Measurements from ENCODE around the gene ARHGAP26. TPM values are rescaled to one million over a fixed set of nuclear protein-coding genes. Genes with fewer than 3 reads are reported as not detected.
A peak's percentile ranks its signal among the peaks of the same experiment; 100 is the strongest.

Gene ARHGAP26
- total and polyA plus RNA-seq, 4 donors: 5.4 to 52.3 (median 30.4) TPM

GRCh38 chr5:142865631-142866030 lies 95.5 kb downstream of the ARHGAP26 start:
- WGBS, 2 donors: 92 to 95% methylated on average over 4 of the region's 4 CpGs
- Histone ChIP-seq H3K27me3 (ENCODE audit: control insufficient read depth in 3 of 3, insufficient read depth in 3 of 3, low read length in 2 of 3) (no peaks in the 10 kb centered on the region), H3K4me3 (no peak overlapping the region), H3K4me1 (ENCODE audit: control insufficient read depth in 5 of 5, insufficient read depth in 5 of 5, low read length in 5 of 5) (peaks cover 0 to 34% (median 8%) of the 10 kb centered on the region in 5 donors), H3K9ac (ENCODE audit: insufficient read depth in 1 of 2, low read length in 2 of 2) (no peak overlapping the region), H3K9me3 (ENCODE audit: control insufficient read depth in 4 of 4, insufficient read depth in 3 of 4, low read length in 3 of 4) (no peaks in the 10 kb centered on the region), H3K27ac (ENCODE audit: low read depth in 1 of 2, low read length in 1 of 2) (no peak overlapping the region), H3K36me3 (ENCODE audit: control insufficient read depth in 4 of 4, insufficient read depth in 4 of 4, low read length in 4 of 4) (no peaks in the 10 kb centered on the region)
- DNase-seq (no peak), ATAC-seq (ENCODE audit: insufficient read depth, low FRiP score) (no peak)
- no peak for TF ChIP-seq CTCF (IDR thresholded peaks at IDR 0.05; ENCODE audit: control extremely low read depth, extremely low read depth)

DNA sequence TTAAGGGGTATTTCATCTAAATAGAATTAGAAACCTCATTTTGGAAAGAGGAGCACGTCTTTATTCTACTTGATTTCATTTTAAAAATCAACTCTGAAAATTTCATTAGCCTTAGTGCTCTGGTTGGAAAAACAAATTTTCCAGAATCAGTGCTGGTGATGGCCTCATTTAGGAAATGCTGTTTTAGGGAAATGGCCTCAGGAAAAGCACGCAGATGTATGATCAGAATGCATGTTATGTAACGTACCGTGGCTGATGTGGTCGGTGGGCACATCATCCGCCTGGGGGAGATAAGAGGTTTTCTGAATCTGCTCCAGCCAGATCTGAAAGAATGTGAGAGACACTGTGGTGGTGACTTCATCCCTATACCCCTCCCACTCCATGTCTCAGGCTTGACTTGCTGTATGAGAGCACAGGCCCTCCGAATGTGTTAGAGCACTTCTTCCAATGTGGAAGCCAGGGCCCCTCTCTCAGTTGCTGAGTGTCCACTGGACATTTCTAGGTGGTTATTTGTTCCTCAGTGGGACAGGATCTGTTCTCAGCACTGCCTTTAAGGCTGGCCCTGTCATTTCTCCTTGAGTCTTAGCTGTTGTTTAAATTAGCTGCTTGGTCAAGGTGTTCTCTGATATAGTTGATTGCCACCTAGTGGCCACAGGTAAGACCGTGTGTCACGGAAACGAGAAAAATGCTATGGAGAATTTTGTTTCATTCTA lies 96.5 kb downstream of the ARHGAP26 start:
- Histone ChIP-seq H3K9me3 (ENCODE audit: control insufficient read depth in 4 of 4, insufficient read depth in 3 of 4, low read length in 3 of 4) (no peaks in the 10 kb centered on the region), H3K4me3 (no peak overlapping the region), H3K27me3 (ENCODE audit: control insufficient read depth in 3 of 3, insufficient read depth in 3 of 3, low read length in 2 of 3) (no peaks in the 10 kb centered on the region), H3K27ac (ENCODE audit: low read depth in 1 of 2, low read length in 1 of 2) (no peak overlapping the region), H3K36me3 (ENCODE audit: control insufficient read depth in 4 of 4, insufficient read depth in 4 of 4, low read length in 4 of 4) (no peaks in the 10 kb centered on the region), H3K4me1 (ENCODE audit: control insufficient read depth in 5 of 5, insufficient read depth in 5 of 5, low read length in 5 of 5) (peaks cover 0 to 32% (median 8%) of the 10 kb centered on the region in 5 donors), H3K9ac (ENCODE audit: insufficient read depth in 1 of 2, low read length in 2 of 2) (no peak overlapping the region)
- ATAC-seq (ENCODE audit: insufficient read depth, low FRiP score) (peak; percentile 59), DNase-seq (peak; percentile 34 to 74 (median 74))
- 27 to 44% methylated on average over 10 of the region's 10 CpGs for WGBS, 2 donors
- peak; percentile 70 for TF ChIP-seq CTCF (IDR thresholded peaks at IDR 0.05; ENCODE audit: control extremely low read depth, extremely low read depth)

GRCh38 chr5:142869886-142870285 lies 99.7 kb downstream of the ARHGAP26 start:
- ATAC-seq (ENCODE audit: insufficient read depth, low FRiP score) (no peak), DNase-seq (peak; percentile 45 to 71 (median 59))
- no peak overlapping the region for H3K9ac ChIP-seq (ENCODE audit: insufficient read depth in 1 of 2, low read length in 2 of 2)
- H3K27ac ChIP-seq (ENCODE audit: low read depth in 1 of 2, low read length in 1 of 2): peak overlapping the region in 1 of 2 donors; percentile 12
- H3K4me1 ChIP-seq (ENCODE audit: control insufficient read depth in 5 of 5, insufficient read depth in 5 of 5, low read length in 5 of 5): peaks cover 0 to 33% (median 11%) of the 10 kb centered on the region in 5 donors
- no peak for TF ChIP-seq CTCF (IDR thresholded peaks at IDR 0.05; ENCODE audit: control extremely low read depth, extremely low read depth)
- H3K9me3 ChIP-seq (ENCODE audit: control insufficient read depth in 4 of 4, insufficient read depth in 3 of 4, low read length in 3 of 4): no peaks in the 10 kb centered on the region
- H3K4me3 ChIP-seq: no peak overlapping the region
- H3K27me3 ChIP-seq (ENCODE audit: control insufficient read depth in 3 of 3, insufficient read depth in 3 of 3, low read length in 2 of 3): no peaks in the 10 kb centered on the region
- WGBS, 2 donors: 12 to 19% methylated on average over 3 of the region's 3 CpGs
- H3K36me3 ChIP-seq (ENCODE audit: control insufficient read depth in 4 of 4, insufficient read depth in 4 of 4, low read length in 4 of 4): no peaks in the 10 kb centered on the region

Data from lung (tissue), 12 donors.